OCI-LY7 (cell line): Measurements from ENCODE around the gene USP44.

ENCODE experiments used
- EZH2phosphoT487 ChIP-seq: fragments of 200-600 bp; sonication (generic); IDR thresholded peaks from 2 replicates; pipeline ENCODE4 v1.6.1; 2018; ENCODE audit warnings: low read depth, borderline replicate concordance, mild to moderate bottlenecking, mixed run types, antibody characterized with exemption, low read length, moderate library complexity, mixed read lengths
- TF ChIP-seq, protein P1 (sequence below): fragments of 200-600 bp; sonication (generic); conservative IDR thresholded peaks from 2 replicates; pipeline ENCODE4 v1.5.1; 2014; ENCODE audit warnings: mild to moderate bottlenecking, antibody characterized with exemption, low read length, moderate library complexity, mixed read lengths

DNA sequence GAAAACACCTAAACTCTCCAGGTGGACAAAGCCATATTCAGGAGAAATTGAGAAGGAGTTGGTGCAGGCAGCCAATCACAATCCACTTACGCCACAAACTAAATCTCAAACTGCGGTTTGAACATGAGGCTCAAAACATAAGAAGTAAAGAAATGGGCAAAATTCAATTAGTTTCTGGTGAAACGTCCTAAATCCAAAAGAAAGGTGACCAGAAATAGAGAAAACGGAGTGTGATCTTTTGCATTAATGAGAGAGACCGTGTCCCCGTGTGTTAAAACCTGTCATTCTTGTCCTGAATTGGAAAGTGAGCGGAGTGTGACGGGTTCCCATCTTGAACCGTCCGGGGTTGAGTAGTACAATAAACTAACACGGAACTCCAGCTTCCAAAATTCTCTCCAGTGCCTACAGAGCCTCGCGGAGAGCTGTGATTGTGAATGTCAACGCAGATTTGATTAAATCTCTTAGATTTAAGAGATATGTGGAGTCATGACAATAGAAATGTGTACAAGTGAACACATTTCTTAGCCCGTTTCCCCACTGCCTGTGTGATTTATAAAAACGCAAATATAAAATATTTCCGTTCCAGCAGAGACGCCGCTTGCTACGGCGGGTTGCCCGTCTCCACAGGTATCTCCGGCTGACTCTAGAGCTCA is 77.9 kb downstream of the USP44 start:
- TF ChIP-seq, protein P1, sequence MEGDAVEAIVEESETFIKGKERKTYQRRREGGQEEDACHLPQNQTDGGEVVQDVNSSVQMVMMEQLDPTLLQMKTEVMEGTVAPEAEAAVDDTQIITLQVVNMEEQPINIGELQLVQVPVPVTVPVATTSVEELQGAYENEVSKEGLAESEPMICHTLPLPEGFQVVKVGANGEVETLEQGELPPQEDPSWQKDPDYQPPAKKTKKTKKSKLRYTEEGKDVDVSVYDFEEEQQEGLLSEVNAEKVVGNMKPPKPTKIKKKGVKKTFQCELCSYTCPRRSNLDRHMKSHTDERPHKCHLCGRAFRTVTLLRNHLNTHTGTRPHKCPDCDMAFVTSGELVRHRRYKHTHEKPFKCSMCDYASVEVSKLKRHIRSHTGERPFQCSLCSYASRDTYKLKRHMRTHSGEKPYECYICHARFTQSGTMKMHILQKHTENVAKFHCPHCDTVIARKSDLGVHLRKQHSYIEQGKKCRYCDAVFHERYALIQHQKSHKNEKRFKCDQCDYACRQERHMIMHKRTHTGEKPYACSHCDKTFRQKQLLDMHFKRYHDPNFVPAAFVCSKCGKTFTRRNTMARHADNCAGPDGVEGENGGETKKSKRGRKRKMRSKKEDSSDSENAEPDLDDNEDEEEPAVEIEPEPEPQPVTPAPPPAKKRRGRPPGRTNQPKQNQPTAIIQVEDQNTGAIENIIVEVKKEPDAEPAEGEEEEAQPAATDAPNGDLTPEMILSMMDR: no peak
- TF ChIP-seq EZH2phosphoT487: no peak
